Measurements from ENCODE around the gene HMOX1. TPM values are rescaled to one million over a fixed set of nuclear protein-coding genes. Genes with fewer than 3 reads are reported as not detected.
"Not testable (repeated sequence)": the region's sequence is repeated elsewhere in the genome, so short reads cannot be mapped to it uniquely, and the experiment has no call there.

HMOX1 gene
- total RNA-seq, 1 donor, result 0.81 TPM

DNA sequence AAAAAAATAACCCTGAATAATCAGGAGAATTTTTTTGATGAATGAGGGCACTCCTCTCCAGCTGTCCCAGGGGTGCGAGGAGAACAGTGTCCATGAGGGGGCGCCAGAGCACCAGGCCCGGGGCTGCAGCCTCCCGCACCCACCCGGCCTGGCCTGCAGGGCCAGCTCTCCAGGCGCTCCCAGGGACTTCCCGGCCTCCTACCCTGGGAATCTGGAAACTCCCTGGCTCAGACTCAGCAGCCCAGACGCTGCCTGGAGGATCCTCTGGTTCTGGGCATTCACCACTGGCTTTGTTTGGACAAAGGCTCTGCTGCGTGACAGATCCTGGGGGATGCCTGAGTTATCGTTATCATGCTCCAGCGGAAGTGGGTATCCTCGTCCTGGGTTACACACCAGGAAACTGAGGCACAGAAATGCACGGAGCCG is 50.0 kb downstream of the HMOX1 start:
- DNase-seq (ENCODE audit: low read depth in 2 of 3, low spot score in 2 of 3), result peak; percentile 19 to 71 (median 59)

DNA sequence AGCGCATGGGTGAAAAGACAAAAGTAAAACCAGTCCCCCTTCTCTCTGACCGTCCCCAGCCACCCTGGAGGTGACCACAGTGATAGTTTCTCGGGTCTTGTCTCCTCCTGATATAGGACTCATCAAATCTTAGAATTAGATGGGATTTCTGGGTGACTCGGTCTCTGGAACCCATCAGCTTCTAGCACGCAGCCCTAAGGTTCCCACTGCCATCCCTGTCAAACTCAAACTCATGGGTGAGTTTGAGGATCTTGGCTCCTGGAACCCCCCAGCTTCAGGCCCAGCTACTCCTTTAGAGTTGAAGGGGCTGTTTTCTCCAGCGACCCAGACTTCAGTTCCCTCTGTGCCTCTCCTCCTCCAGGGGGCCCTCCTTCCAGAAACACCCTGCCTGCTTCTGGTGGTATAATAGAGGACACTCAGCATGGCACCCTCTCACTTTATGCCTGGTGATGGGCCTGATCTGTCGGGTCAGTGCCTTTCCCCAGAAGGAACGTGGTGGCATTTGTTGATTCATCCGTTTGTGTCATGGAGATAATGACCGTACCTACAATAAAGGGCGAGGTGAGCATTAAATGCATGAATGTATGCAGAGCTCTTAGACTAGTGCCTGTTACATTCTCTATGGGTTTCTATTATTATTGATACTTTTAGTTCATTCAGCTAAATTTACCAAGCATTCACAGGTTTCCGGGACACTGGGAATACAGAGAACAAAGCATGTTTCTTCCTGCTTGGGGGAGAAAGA is 50.8 kb downstream of the HMOX1 start:
- no peak for DNase-seq (ENCODE audit: low read depth in 2 of 3, low spot score in 2 of 3)

DNA sequence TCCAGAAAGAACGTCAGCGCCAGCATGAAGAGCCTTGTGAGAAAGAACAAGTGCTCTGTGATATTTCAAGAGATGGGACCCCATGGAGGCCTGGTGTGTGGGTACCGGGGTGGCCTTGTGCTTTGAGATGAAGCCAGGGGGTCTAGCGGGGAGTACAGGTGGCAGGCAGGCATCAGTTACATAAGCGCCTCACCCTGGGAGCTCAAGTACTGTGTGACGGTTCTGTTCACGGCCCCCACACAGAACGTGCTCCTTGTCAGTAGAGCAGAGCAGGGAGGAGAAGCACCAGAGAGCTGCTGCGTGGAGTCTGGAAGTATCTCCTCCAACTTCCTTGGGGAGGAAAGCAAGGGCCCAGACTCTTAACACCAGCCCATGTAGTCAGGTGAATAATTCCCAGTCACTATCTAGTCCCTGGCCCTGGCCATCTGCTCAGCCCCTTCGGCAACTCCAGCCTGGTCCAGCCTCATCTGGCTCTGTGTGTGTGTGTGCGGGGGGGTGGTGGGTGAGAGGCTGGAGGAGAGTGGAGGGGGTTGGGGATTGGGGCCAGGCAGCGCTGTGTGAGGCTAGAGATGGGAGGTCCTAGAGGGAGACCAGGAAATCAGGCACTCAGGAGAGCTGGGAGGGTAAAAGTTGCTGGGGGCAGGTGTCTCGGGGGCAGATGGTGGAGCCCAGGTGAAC is 51.5 kb downstream of the HMOX1 start:
- DNase-seq (ENCODE audit: low read depth in 2 of 3, low spot score in 2 of 3), result no peak

DNA sequence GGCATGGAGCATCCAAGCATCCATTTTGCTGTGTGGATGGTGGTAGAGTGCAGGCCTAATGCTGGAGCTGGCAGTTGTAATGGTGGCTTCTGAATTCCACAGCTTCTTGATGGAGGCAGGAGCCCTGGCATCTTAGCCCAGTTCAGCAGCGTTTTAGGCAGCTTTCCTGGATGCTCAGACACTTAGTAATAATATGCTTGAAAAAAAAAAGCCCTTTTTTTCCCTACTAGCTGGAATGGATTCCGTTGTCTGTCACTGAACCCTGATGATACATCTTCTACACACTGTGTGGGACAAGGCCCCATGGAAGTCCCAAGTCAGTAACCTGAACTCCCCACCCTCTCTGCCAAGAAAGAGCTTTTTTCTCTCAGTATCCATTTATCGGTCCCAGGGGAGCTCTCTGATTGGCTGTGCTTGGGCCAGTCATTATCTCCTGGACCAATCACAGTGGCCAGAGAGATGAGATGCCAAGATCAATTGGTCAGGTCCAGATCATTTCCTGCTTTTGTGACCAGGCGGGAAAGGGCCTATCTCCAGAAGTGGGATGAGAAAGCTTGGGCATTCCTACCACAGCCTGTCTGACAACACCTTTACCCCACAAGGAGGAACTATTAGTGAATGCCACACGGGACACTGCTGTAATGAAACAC is 53.3 kb downstream of the HMOX1 start:
- no peak for DNase-seq (ENCODE audit: low read depth in 2 of 3, low spot score in 2 of 3)

DNA sequence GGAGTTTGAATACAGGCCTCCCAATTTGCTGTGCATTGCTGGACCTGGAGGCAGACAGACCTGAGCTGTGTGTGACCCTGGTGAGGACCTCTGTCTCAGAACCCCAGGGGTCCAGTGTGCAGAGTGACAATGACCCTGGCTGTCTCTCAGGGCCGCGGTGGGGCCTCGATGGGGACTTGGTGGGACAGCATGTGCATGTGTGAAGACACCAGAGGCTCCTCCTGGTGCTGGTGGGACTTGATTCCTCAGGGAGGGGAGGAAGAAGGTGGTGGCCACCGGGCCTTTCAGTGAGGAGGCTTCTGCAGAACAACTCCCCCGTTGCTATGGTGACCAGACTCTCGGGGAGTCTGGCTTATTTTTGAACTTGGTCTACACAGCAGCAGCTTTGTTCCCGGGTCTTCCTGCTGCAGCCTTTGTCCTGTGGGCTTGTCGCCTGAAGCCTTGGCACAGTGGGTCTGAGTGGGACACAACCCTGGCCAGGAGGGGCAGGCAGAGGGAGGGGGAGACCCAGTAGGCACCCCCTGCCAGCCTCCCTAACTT is 54.4 kb downstream of the HMOX1 start:
- no peak for DNase-seq (ENCODE audit: low read depth in 2 of 3, low spot score in 2 of 3)

DNA sequence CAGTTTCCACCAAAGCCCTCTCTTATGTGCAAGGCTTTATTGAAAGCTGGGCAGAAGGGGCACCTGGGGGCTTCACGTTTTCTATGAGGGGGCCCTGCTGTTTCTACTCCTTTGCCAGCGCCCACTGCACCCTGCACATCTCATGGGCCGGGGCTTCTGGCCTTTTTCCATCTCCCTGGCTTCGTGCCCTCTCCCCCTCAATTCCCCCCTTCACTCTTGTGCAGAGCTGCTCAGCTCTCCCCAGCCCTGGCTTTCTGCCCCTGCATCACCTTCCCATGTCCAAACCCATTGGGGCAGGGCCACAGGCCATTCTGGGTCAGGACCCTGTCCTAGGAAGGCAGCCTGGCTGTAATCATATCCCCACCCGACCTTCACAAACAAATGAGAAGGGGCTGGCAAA is 55.5 kb downstream of the HMOX1 start:
- no peak for DNase-seq (ENCODE audit: low read depth in 2 of 3, low spot score in 2 of 3)

DNA sequence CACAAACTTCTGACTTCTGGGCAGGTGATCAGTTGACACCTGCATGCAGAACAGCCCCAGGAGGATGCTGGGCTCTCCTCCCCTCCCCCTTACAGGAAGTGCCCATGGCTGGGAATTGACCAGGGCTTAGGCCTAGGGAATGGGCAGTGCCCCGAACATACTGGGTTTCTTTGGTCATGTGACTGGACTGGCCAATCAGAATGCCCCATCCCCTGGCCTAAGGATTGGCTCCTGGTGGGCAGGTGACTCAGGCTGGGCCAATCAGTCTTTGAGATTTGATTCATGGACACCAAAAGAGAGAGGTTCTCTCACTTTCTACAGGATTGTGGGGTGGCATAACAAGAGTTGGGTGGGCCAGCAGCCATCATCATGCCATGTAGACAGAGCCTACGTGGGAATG is 56.2 kb downstream of the HMOX1 start:
- no peak for DNase-seq (ENCODE audit: low read depth in 2 of 3, low spot score in 2 of 3)

GRCh38 chr22:35438673-35439364 is 57.9 kb downstream of the HMOX1 start:
- not testable (repeated sequence) for DNase-seq (ENCODE audit: low read depth in 2 of 3, low spot score in 2 of 3)

DNA sequence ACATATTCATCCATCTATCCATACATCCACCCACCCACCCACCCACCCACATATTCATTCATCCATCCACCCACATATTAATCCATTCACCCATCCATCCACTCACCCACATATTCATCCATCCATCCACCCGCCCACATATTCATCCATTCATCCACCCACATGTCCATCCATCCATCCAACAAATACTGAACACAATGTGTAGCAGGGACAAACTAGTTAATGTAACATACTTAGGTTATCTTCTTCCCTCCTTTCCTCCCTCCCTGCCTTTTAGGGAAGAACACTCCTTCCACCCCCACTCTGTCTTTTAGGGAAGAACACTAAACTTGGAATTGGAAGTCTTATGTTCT is 58.4 kb downstream of the HMOX1 start:
- DNase-seq (ENCODE audit: low read depth in 2 of 3, low spot score in 2 of 3), result no peak

DNA sequence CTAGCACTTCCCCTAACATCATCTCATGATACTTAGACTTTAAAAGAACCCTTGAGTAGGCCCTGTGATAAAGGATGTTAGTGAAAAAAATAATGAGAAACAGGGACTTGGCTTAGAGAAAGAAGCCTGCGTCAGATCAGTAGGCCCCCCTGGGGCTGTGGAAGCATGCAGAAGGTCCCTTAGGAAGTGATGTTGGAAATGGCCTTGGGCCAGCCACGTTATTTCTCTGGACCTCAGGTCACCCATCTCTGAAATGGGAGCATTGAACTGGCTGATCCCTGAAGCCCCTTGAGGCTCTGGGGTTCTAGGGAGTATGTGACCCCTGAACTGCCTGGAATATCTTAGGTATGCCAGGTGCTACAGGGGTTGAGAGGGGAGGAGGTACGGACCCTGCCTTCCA is 59.2 kb downstream of the HMOX1 start:
- no peak for DNase-seq (ENCODE audit: low read depth in 2 of 3, low spot score in 2 of 3)

- no peak for DNase-seq (ENCODE audit: low read depth in 2 of 3, low spot score in 2 of 3)
Measured at GRCh38 chr22:35441489-35442100, 60.7 kb downstream of the HMOX1 start.

GRCh38 chr22:35442471-35442870 is 61.6 kb downstream of the HMOX1 start:
- DNase-seq (ENCODE audit: low read depth in 2 of 3, low spot score in 2 of 3), result no peak

GRCh38 chr22:35443338-35443737 is 62.4 kb downstream of the HMOX1 start:
- DNase-seq (ENCODE audit: low read depth in 2 of 3, low spot score in 2 of 3), result no peak

Small RNA genes within 50 kb of the gene (small RNA-seq; reads per million reads assigned to genes)
- gene MIR3909 (1.8 reads per million, percentile 64 among the genes with 10 or more reads in this experiment), gene MIR6069 (not detected)

Other genes starting within 250 kb of the HMOX1 start
- 11.6 TPM for gene HMGXB4, start 123.6 kb upstream of the HMOX1 start, total RNA-seq
- 53.3 TPM for gene TOM1, start 81.2 kb upstream of the HMOX1 start, total RNA-seq
- 192 TPM for gene MCM5, start 19.0 kb downstream of the HMOX1 start, total RNA-seq
- under 0.01 TPM for gene RASD2, start 159.7 kb downstream of the HMOX1 start, total RNA-seq
- gene MB, start 236.2 kb downstream of the HMOX1 start, total RNA-seq, result not detected

Measured in hematopoietic multipotent progenitor cell (in vitro differentiated cells).